Adrenal gland (tissue), 12 donors: ENCODE measurements around the gene RAD51B. TPM values are rescaled to one million over a fixed set of nuclear protein-coding genes. Genes with fewer than 3 reads are reported as not detected.

Experiments used
- DNase-seq, 7 donors: peaks; one replicate each; pipeline ENCODE4 v3.0.0-alpha.2; 2019 to 2020
- H3K27ac ChIP-seq, 5 donors: fragments of 200-600 bp; sonication (generic) in 4 of 5; 1 replicate in 3 of 5; 2 replicates in 2 of 5; pipeline versions ENCODE4 v1.5.1 to v1.8.0; 2016 to 2020; ENCODE audit warnings: mild to moderate bottlenecking in 1 of 5
- H3K27me3 ChIP-seq: fragments of 200-600 bp; 2 replicates; pipeline ENCODE4 v1.8.0; 2021
- H3K36me3 ChIP-seq, 2 donors: fragments of 200-600 bp; replicated peaks in 1 of 2; 1 replicate in 1 of 2; 2 replicates in 1 of 2; pipeline versions ENCODE4 v1.5.1 to v1.8.0; 2018 to 2022
- H3K4me1 ChIP-seq, 2 donors: fragments of 200-600 bp; replicated peaks in 1 of 2; 1 replicate in 1 of 2; 2 replicates in 1 of 2; pipeline versions ENCODE4 v1.5.1 to v1.8.0; 2018 to 2021
- H3K4me3 ChIP-seq, 4 donors: fragments of 200-600 bp; sonication (generic) in 3 of 4; one replicate each; pipeline ENCODE4 v1.5.1; 2016 to 2018
- H3K9me3 ChIP-seq, 3 donors: fragments of 200-600 bp; sonication (generic) in 1 of 3; replicated peaks in 1 of 3; 1 replicate in 2 of 3; 2 replicates in 1 of 3; pipeline versions ENCODE4 v1.5.1 to v1.8.0; 2016 to 2021
- CTCF ChIP-seq, 6 experiments: fragments of 450-650 bp in 4 of 6; fragments of 200-600 bp in 2 of 6; sonication (generic) in 1 of 6; IDR thresholded peaks; 1 replicate in 5 of 6; 2 replicates in 1 of 6; pipeline versions ENCODE4 v1.5.1 to v1.8.0; 2016 to 2021; ENCODE audit warnings: antibody characterized with exemption in 6 of 6, mild to moderate bottlenecking in 2 of 6, moderate library complexity in 1 of 6
- POLR2A ChIP-seq, 2 donors: fragments of 450-650 bp; IDR thresholded peaks; one replicate each; pipeline ENCODE4 v1.6.1; 2017; ENCODE audit warnings: antibody characterized with exemption in 2 of 2, mild to moderate bottlenecking in 2 of 2, moderate library complexity in 1 of 2
- WGBS, 4 donors: extraction: QIAGEN DNeasy Blood & Tissue Kit in 2 of 4; methylation state at CpG; one replicate each; pipeline versions ENCODE4 v1.1.5 to v1.1.7; 2013 to 2017; 5-methylcytosine and 5-hydroxymethylcytosine counted together
- intact Hi-C, 2 donors: fragments of 100-400 bp; cut with DNase I; formaldehyde crosslinking; loops; one replicate each; pipeline versions ENCODE4 v1.14.1 to v1.15.0; 2022 to 2023
- polyA plus RNA-seq, 3 donors: library from polyadenylated mRNA; stranded (reverse); fragments of 200-250 nt in 2 of 3; fragments of 350-450 nt in 1 of 3; fragmentation: Illumina TruSeq in 1 of 3; extraction: RNeasy Lipid Tissue Mini Kit (QIAGEN cat#74804) in 1 of 3; gene quantifications; one replicate each; pipeline ENCODE4 v1.2.3, GENCODE V29; 2013 to 2014
- total RNA-seq, 9 donors: library from RNA; depleted of rRNA in 4 of 9; stranded (reverse); fragments of >200 nt in 4 of 9; fragments of 120-200 nt in 1 of 9; fragmentation: NEBNext Ultra II Directional in 1 of 9; extraction: Animal tissue kit (Norgen Biotek cat#: 25700) in 1 of 9; gene quantifications; one replicate each; pipeline versions ENCODE4 v1.1.0 to v1.2.4, GENCODE V29; 2013 to 2023
- donor health status: healthy with polysubstance abuse.
- donor health status: Bipolar disorder and iron deficiency.
- donor health status: DM: yes; HTN: yes; CAD: no.
- donor health status: DM: no; HTN: no; CAD: no.
- donor health status: DM: no; HTN: no; CAD: no.
- donor health status: DM: yes; HTN: yes; CAD: no.

RAD51B gene
- total and polyA plus RNA-seq, 12 donors: 2.3 to 24.6 (median 12.4) TPM

- WGBS, 4 donors: 84 to 96% (median 93%) methylated on average over 2 of the region's 2 CpGs
- no peaks in the 10 kb centered on the region for H3K36me3 ChIP-seq
- no peaks in the 10 kb centered on the region for H3K9me3 ChIP-seq
- intact Hi-C loops: no loop called here
- peaks cover 3% of the 10 kb centered on the region in 2 donors for H3K4me1 ChIP-seq
- H3K4me3 ChIP-seq: no peak overlapping the region
- TF ChIP-seq POLR2A (IDR thresholded peaks at IDR 0.05) (no peak), CTCF (IDR thresholded peaks at IDR 0.05) (no peak)
- H3K27ac ChIP-seq: no peak overlapping the region
- H3K27me3 ChIP-seq: no peaks in the 10 kb centered on the region
- DNase-seq: no peak
These were observed 719.1 kb downstream of the RAD51B start for GRCh38 chr14:68538639-68539038.

- 63 to 71% (median 67%) methylated on average over 6 of the region's 6 CpGs for WGBS, 4 donors
- intact Hi-C loops: no loop called here
- H3K36me3 ChIP-seq: no peaks in the 10 kb centered on the region
- H3K9me3 ChIP-seq: no peaks in the 10 kb centered on the region
- peaks cover 7 to 9% of the 10 kb centered on the region in 2 donors for H3K4me1 ChIP-seq
- TF ChIP-seq CTCF (IDR thresholded peaks at IDR 0.05) (no peak), POLR2A (IDR thresholded peaks at IDR 0.05) (no peak)
- peak in 2 of 7 donors; percentile 38 to 69 for DNase-seq
- no peaks in the 10 kb centered on the region for H3K27me3 ChIP-seq
- H3K27ac ChIP-seq: peak overlapping the region in 1 of 5 donors; percentile 49
- H3K4me3 ChIP-seq: no peak overlapping the region
These were observed 719.7 kb downstream of the RAD51B start for GRCh38 chr14:68539241-68539737.

GRCh38 chr14:68539789-68540188 is 720.2 kb downstream of the RAD51B start:
- peak overlapping the region in 1 of 5 donors; percentile 49 for H3K27ac ChIP-seq
- H3K4me1 ChIP-seq: peaks cover 7 to 14% of the 10 kb centered on the region in 2 donors

GRCh38 chr14:68541178-68541896 is 721.8 kb downstream of the RAD51B start:
- Histone ChIP-seq H3K4me1 (peaks cover 7 to 21% of the 10 kb centered on the region in 2 donors), H3K36me3 (no peaks in the 10 kb centered on the region), H3K27ac (peak overlapping the region in 1 of 5 donors; percentile 13), H3K4me3 (no peak overlapping the region), H3K9me3 (no peaks in the 10 kb centered on the region), H3K27me3 (no peaks in the 10 kb centered on the region)
- intact Hi-C loops: no loop called here
- no peak for DNase-seq
- TF ChIP-seq POLR2A (IDR thresholded peaks at IDR 0.05) (no peak), CTCF (IDR thresholded peaks at IDR 0.05) (no peak)
- 90 to 100% (median 93%) methylated on average over 3 to 4 of the region's 4 CpGs for WGBS, 4 donors

More at GRCh38 chr14:68539789-68540188, 720.2 kb downstream of the RAD51B start:
- DNase-seq: no peak
- Histone ChIP-seq H3K9me3 (no peaks in the 10 kb centered on the region), H3K36me3 (no peaks in the 10 kb centered on the region), H3K4me3 (no peak overlapping the region), H3K27me3 (no peaks in the 10 kb centered on the region)
- intact Hi-C loops: no loop called here
- TF ChIP-seq CTCF (IDR thresholded peaks at IDR 0.05): no peak
- TF ChIP-seq POLR2A (IDR thresholded peaks at IDR 0.05): no peak
- 72 to 82% (median 76%) methylated on average over 3 of the region's 3 CpGs for WGBS, 4 donors
